Endothelial cell of umbilical vein (primary cell): Measurements from ENCODE around the gene KAZN. TPM values are rescaled to one million over a fixed set of nuclear protein-coding genes. Genes with fewer than 3 reads are reported as not detected.
A peak's percentile ranks its signal among the peaks of the same experiment; 100 is the strongest.

Source experiments
- BruUV-seq: library from RNA; stranded (reverse); fragments of 400-500 nt; replicated peaks from 2 replicates; lab custom pipeline; 2021; lab: Mats Ljungman, UMichigan
- CTCF ChIA-PET: fragments of 300-600, 350-600 bp; sonication (Branson Sonifier 250); formaldehyde crosslinking; loops from one replicate; lab custom pipeline; 2021; ENCODE audit warnings: antibody characterized with exemption, inconsistent platforms; lab: Charles Lee
- POLR2A ChIA-PET: fragments of 300-600, 350-600 bp; sonication (Branson Sonifier 250); formaldehyde crosslinking; loops from one replicate; lab custom pipeline; 2021; ENCODE audit warnings: antibody characterized with exemption, inconsistent platforms; lab: Charles Lee
- DNase-seq: peaks from one replicate; pipeline ENCODE4 v3.0.0-alpha.2; 2011; ENCODE audit warnings: low read depth, low spot score
- FAIRE-seq: peaks from 2 replicates; lab custom pipeline; 2011; peaks lifted over from hg19 to GRCh38; lab: Jason Lieb, UNC
- H2AFZ ChIP-seq: 2 replicates; pipeline ENCODE4 v1.6.0; 2012; ENCODE audit warnings: low read depth, low read length, control low read depth, inconsistent platforms
- H3K27ac ChIP-seq: 2 replicates; pipeline ENCODE4 v1.5.1; 2011; ENCODE audit warnings: low read depth, mild to moderate bottlenecking, control low read depth, low read length, moderate library complexity; ENCODE audit not compliant: insufficient read depth
- H3K27me3 ChIP-seq, 2 experiments: 2 replicates each; pipeline versions ENCODE4 v1.6.0 to v1.6.1; 2011; ENCODE audit warnings: low read length in 2 of 2, mixed read lengths in 1 of 2; ENCODE audit not compliant: control insufficient read depth in 2 of 2, insufficient read depth in 2 of 2
- H3K36me3 ChIP-seq, 2 experiments: 2 replicates in 1 of 2; 3 replicates in 1 of 2; pipeline ENCODE4 v1.5.1; 2011; ENCODE audit warnings: low read length in 2 of 2, mild to moderate bottlenecking in 1 of 2, moderate library complexity in 1 of 2; ENCODE audit not compliant: control insufficient read depth in 2 of 2, insufficient read depth in 2 of 2; ENCODE audit errors: extremely low read depth in 1 of 2
- H3K4me1 ChIP-seq: 3 replicates; pipeline ENCODE4 v1.5.1; 2011; ENCODE audit warnings: mild to moderate bottlenecking, low read length; ENCODE audit not compliant: control insufficient read depth, insufficient read depth; ENCODE audit errors: extremely low read depth
- H3K4me2 ChIP-seq: 2 replicates; pipeline ENCODE4 v1.6.1; 2011; ENCODE audit warnings: low read length, control low read depth, mixed read lengths; ENCODE audit not compliant: insufficient read depth
- H3K4me3 ChIP-seq, 3 experiments: fragments of 200-600 bp in 1 of 3; sonication (generic), shearing (Covaris generic) in 1 of 3; replicated peaks in 1 of 3; 2 replicates each; pipeline ENCODE4 v1.5.1; 2011 to 2016; ENCODE audit warnings: control low read depth in 3 of 3, low read length in 3 of 3, mild to moderate bottlenecking in 2 of 3, inconsistent platforms in 1 of 3, low read depth in 1 of 3, moderate library complexity in 1 of 3; ENCODE audit not compliant: insufficient read depth in 1 of 3
- H3K79me2 ChIP-seq: 2 replicates; pipeline ENCODE4 v1.6.0; 2012; ENCODE audit warnings: low read length, inconsistent platforms; ENCODE audit not compliant: control insufficient read depth, insufficient read depth
- H3K9ac ChIP-seq: replicated peaks from 2 replicates; pipeline ENCODE3; 2011; ENCODE audit warnings: low read length, control low read depth; ENCODE audit not compliant: insufficient read depth; ENCODE audit errors: extremely low read depth
- H3K9me1 ChIP-seq: replicated peaks from 3 replicates; pipeline ENCODE4 v1.6.0; 2011; ENCODE audit warnings: mild to moderate bottlenecking, low read length; ENCODE audit not compliant: control insufficient read depth, insufficient read depth; ENCODE audit errors: extremely low read depth
- H3K9me3 ChIP-seq: replicated peaks from 2 replicates; pipeline ENCODE4 v1.5.1; 2012; ENCODE audit warnings: low read length, inconsistent platforms; ENCODE audit not compliant: control insufficient read depth, insufficient read depth
- H4K20me1 ChIP-seq: replicated peaks from 2 replicates; pipeline ENCODE3; 2011; ENCODE audit warnings: mild to moderate bottlenecking, low read length; ENCODE audit not compliant: control insufficient read depth, insufficient read depth; ENCODE audit errors: extremely low read depth
- EZH2 ChIP-seq: IDR thresholded peaks from 2 replicates; pipeline ENCODE4 v1.6.1; 2012; ENCODE audit warnings: borderline replicate concordance, low read depth, mild to moderate bottlenecking, moderate library complexity, low read length, inconsistent platforms; ENCODE audit not compliant: severe bottlenecking
- GATA2 ChIP-seq: IDR thresholded peaks from 2 replicates; pipeline ENCODE4 v1.7.0; 2011; ENCODE audit warnings: low read depth, mild to moderate bottlenecking, moderate library complexity, mixed read lengths, low read length; ENCODE audit not compliant: insufficient read length, insufficient read depth
- JUN ChIP-seq: IDR thresholded peaks from 2 replicates; pipeline ENCODE4 v1.6.1; 2011; ENCODE audit warnings: borderline replicate concordance, low read depth; ENCODE audit not compliant: insufficient read length, insufficient read depth
- MYC ChIP-seq: IDR thresholded peaks from one replicate; pipeline ENCODE4 v1.6.1; 2011; ENCODE audit warnings: mild to moderate bottlenecking, low read depth, low read length
- POLR2A ChIP-seq: IDR thresholded peaks from 2 replicates; pipeline ENCODE4 v1.6.1; 2012; ENCODE audit warnings: low read depth, mild to moderate bottlenecking, control low read depth, low read length
- POLR2AphosphoS5 ChIP-seq: IDR thresholded peaks from 2 replicates; pipeline ENCODE4 v1.6.1; 2012; ENCODE audit warnings: low read depth, mild to moderate bottlenecking, control low read depth, low read length, moderate library complexity; ENCODE audit not compliant: insufficient read depth
- dilution Hi-C: fragments of 300-500 bp; cut with MboI; formaldehyde crosslinking; loops from one replicate; pipeline ENCODE4 v1.15.0; 2019; ENCODE audit warnings: low sequenced_read_pairs; ENCODE audit not compliant: extremely low pct_ligation_motif_present
- intact Hi-C: fragments of 100-400 bp; cut with micrococcal nuclease; formaldehyde crosslinking; loops from one replicate; pipeline ENCODE4 v1.10.0; 2022
- polyA plus RNA-seq, 4 experiments: library from polyadenylated mRNA; depleted of rRNA in 3 of 4; stranded (reverse) in 3 of 4; unstranded in 1 of 4; fragments of >200 nt; gene quantifications; 2 replicates each; pipeline versions ENCODE4 v1.2.1 to v1.2.3, GENCODE V29; 2011 to 2012; ENCODE audit warnings: missing spikeins in 1 of 4
- total RNA-seq: library from RNA; stranded (reverse); gene quantifications from 2 replicates; pipeline ENCODE4 v1.2.3, GENCODE V29; 2021
- TF ChIP-seq, protein P1 (sequence below), 2 donors: IDR thresholded peaks; 1 replicate in 1 of 2; 2 replicates in 1 of 2; pipeline ENCODE4 v1.5.1; 2011; ENCODE audit warnings: low read length in 2 of 2, mild to moderate bottlenecking in 2 of 2, moderate library complexity in 2 of 2, control low read depth in 1 of 2, inconsistent platforms in 1 of 2, low read depth in 1 of 2; ENCODE audit not compliant: insufficient read depth in 1 of 2; ENCODE audit errors: extremely low read depth in 1 of 2
- TF ChIP-seq, protein P2 (sequence below): IDR thresholded peaks from 2 replicates; pipeline ENCODE4 v1.6.1; 2011; ENCODE audit not compliant: insufficient read depth, insufficient read length

KAZN gene
- total and polyA plus RNA-seq, 2 donors (not counting 3 experiments of a cell fraction or from before 2014, with no cell fraction given) = 1.6 to 5.8 TPM

DNA sequence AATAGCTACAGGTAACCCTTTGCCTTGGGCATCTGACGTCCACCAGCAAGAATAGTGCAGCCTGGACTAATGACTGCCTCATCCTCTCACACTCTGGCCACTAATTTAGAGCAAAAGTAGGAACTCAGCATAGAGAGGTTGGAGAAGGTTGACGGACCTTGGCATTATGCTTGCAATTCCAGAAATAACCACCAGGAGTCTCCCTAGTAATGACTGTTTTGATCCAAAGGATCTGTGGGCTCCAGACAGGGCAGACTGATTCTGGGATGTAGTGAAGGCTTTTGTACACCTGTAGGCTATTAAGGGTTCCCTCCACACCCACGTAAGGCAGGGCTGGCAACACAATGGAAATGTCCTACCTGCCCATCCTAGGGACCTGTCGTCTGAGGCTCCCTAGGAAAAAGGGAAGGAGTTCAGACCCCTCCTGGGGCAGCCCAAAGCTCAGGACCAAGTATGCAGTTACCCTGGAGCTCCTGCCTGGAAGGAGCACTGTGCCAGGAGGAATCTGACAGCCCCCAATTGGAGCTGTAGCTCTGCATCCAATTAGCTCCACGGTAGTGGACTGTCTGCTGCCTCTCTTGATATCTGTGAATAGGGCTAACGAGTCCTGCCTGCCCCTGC is 464.1 kb downstream of the KAZN start:
- TF ChIP-seq, protein P1, sequence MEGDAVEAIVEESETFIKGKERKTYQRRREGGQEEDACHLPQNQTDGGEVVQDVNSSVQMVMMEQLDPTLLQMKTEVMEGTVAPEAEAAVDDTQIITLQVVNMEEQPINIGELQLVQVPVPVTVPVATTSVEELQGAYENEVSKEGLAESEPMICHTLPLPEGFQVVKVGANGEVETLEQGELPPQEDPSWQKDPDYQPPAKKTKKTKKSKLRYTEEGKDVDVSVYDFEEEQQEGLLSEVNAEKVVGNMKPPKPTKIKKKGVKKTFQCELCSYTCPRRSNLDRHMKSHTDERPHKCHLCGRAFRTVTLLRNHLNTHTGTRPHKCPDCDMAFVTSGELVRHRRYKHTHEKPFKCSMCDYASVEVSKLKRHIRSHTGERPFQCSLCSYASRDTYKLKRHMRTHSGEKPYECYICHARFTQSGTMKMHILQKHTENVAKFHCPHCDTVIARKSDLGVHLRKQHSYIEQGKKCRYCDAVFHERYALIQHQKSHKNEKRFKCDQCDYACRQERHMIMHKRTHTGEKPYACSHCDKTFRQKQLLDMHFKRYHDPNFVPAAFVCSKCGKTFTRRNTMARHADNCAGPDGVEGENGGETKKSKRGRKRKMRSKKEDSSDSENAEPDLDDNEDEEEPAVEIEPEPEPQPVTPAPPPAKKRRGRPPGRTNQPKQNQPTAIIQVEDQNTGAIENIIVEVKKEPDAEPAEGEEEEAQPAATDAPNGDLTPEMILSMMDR (IDR thresholded peaks at IDR 0.05; ENCODE audit: extremely low read depth in 1 of 2, insufficient read depth in 1 of 2, low read depth in 1 of 2, low read length in 2 of 2) = peak; percentile 41 to 58
- TF ChIP-seq, protein P2, sequence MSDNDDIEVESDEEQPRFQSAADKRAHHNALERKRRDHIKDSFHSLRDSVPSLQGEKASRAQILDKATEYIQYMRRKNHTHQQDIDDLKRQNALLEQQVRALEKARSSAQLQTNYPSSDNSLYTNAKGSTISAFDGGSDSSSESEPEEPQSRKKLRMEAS = no peak
- CTCF ChIA-PET = interaction anchor here (2.6 kb wide), 1 partner anchor 38 kb away, joined by 7 read pairs; no protein-coding TSS in a partner anchor
- POLR2A ChIA-PET = no interaction called here
- intact Hi-C loops (loop anchor here (1.0 kb wide), 2 partner anchors 38 to 242 kb away; no protein-coding TSS in a partner anchor), dilution Hi-C loops (no loop called here)
- H3K4me1 ChIP-seq = no peaks in the 10 kb centered on the region
- no peak overlapping the region for H3K4me3 ChIP-seq
- H3K27me3 ChIP-seq = no peaks in the 10 kb centered on the region
- no peaks in the 10 kb centered on the region for H3K36me3 ChIP-seq
- no peak overlapping the region for H2AFZ ChIP-seq
- no peak for DNase-seq
- H4K20me1 ChIP-seq = no peaks in the 10 kb centered on the region
- no peaks in the 10 kb centered on the region for H3K9me1 ChIP-seq
- no peak overlapping the region for H3K27ac ChIP-seq
- no peak overlapping the region for H3K9ac ChIP-seq
- no peak overlapping the region for H3K4me2 ChIP-seq
- BruUV-seq = no TSS peak
- no peaks in the 10 kb centered on the region for H3K9me3 ChIP-seq
- FAIRE-seq = no peak
- H3K79me2 ChIP-seq = no peaks in the 10 kb centered on the region

DNA sequence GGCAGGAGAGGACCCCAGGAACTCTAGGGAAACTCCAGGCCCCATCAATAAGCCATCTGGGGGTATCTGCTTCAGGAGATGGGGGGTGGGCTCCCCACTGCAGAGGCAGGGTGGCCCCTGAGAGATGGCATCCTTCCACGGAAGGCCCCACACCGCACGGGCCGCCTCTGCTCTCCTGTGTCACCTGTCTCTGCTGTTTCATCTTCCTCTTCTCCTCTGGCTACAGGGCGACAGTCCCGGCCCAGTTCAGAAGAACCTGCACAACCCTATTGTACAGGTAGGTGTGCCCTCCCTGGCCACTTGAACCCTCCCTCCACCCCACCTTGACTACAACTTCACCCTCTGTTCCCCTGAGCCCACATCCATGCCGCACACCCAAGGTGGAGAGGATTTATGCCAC is 464.9 kb downstream of the KAZN start:
- TF ChIP-seq GATA2 (no peak), POLR2A (no peak), EZH2 (no peak), JUN (no peak), MYC (no peak), POLR2AphosphoS5 (no peak)
- TF ChIP-seq, protein P2 = no peak
- TF ChIP-seq, protein P1 (IDR thresholded peaks at IDR 0.05; ENCODE audit: extremely low read depth in 1 of 2, insufficient read depth in 1 of 2, low read depth in 1 of 2, low read length in 2 of 2) = no peak
- no peak overlapping the region for H3K4me2 ChIP-seq
- no peak overlapping the region for H2AFZ ChIP-seq
- H3K4me3 ChIP-seq = no peak overlapping the region
- ChIA-PET CTCF (interaction anchor here (2.6 kb wide), 1 partner anchor 37 kb away, joined by 7 read pairs; no protein-coding TSS in a partner anchor), POLR2A (no interaction called here)
- DNase-seq (no peak), FAIRE-seq (no peak)
- no peaks in the 10 kb centered on the region for H3K79me2 ChIP-seq
- no TSS peak for BruUV-seq
- no peaks in the 10 kb centered on the region for H4K20me1 ChIP-seq
- H3K27me3 ChIP-seq = no peaks in the 10 kb centered on the region
- no peaks in the 10 kb centered on the region for H3K9me1 ChIP-seq
- no peaks in the 10 kb centered on the region for H3K36me3 ChIP-seq
- H3K9me3 ChIP-seq = no peaks in the 10 kb centered on the region
- no peak overlapping the region for H3K27ac ChIP-seq
- intact Hi-C loops (no loop called here), dilution Hi-C loops (no loop called here)
- H3K4me1 ChIP-seq = no peaks in the 10 kb centered on the region
- H3K9ac ChIP-seq = no peak overlapping the region
